H1 (cell line): ENCODE data around the gene ERO1A. TPM values are rescaled to one million over a fixed set of nuclear protein-coding genes. Genes with fewer than 3 reads are reported as not detected.
A peak's percentile ranks its signal among the peaks of the same experiment; 100 is the strongest.

Source experiments
- CTCF ChIA-PET: fragments of 300-600 bp; sonication (Branson Sonifier 250); formaldehyde crosslinking; loops from one replicate; lab custom pipeline; 2021; ENCODE audit not compliant: partially characterized antibody; lab: Charles Lee
- POLR2A ChIA-PET: fragments of 300-600 bp; sonication (Branson Sonifier 250); formaldehyde crosslinking; loops from one replicate; lab custom pipeline; 2021; ENCODE audit warnings: inconsistent platforms; ENCODE audit not compliant: partially characterized antibody; lab: Charles Lee
- DNase-seq, 2 experiments: peaks; one replicate each; pipeline versions ENCODE4 v3.0.0 to v3.0.0-alpha.2; 2010 to 2022; ENCODE audit warnings: low spot score in 2 of 2, low read depth in 1 of 2, mixed read lengths in 1 of 2
- FAIRE-seq: peaks from 2 replicates; lab custom pipeline; 2011; peaks lifted over from hg19 to GRCh38; lab: Jason Lieb, UNC
- H2AFZ ChIP-seq: 2 replicates; pipeline ENCODE4 v1.8.1; 2012; ENCODE audit warnings: low read length, inconsistent platforms
- H2AK5ac ChIP-seq: 2 replicates; pipeline ENCODE4 v1.6.1; 2013; ENCODE audit warnings: low read depth, low read length
- H2BK120ac ChIP-seq: replicated peaks from 2 replicates; pipeline ENCODE3; 2013; ENCODE audit warnings: low read depth, low read length, inconsistent platforms
- H2BK12ac ChIP-seq: 2 replicates; pipeline ENCODE4 v1.6.1; 2013; ENCODE audit warnings: low read depth, low read length
- H2BK15ac ChIP-seq: 2 replicates; pipeline ENCODE4 v1.6.1; 2013; ENCODE audit warnings: low read length
- H2BK20ac ChIP-seq: 2 replicates; pipeline ENCODE4 v1.6.1; 2013; ENCODE audit warnings: low read length
- H2BK5ac ChIP-seq: 2 replicates; pipeline ENCODE4 v1.6.1; 2013; ENCODE audit warnings: low read depth, low read length
- H3K14ac ChIP-seq: 2 replicates; pipeline ENCODE4 v1.6.1; 2013; ENCODE audit warnings: inconsistent platforms; ENCODE audit not compliant: insufficient read length
- H3K18ac ChIP-seq: 2 replicates; pipeline ENCODE4 v1.6.1; 2013; ENCODE audit warnings: low read length; ENCODE audit errors: extremely low read depth
- H3K23ac ChIP-seq: 2 replicates; pipeline ENCODE4 v1.6.1; 2013; ENCODE audit warnings: inconsistent platforms; ENCODE audit not compliant: insufficient read length
- H3K23me2 ChIP-seq: 2 replicates; pipeline ENCODE4 v1.6.1; 2013; ENCODE audit warnings: low read depth, low read length
- H3K27ac ChIP-seq: 2 replicates; pipeline ENCODE4 v1.6.1; 2011; ENCODE audit warnings: low read depth, low read length, inconsistent platforms
- H3K27me3 ChIP-seq, 4 experiments: replicated peaks in 1 of 4; 1 replicate in 1 of 4; 2 replicates in 3 of 4; pipeline versions ENCODE4 v1.6.1 to v1.8.1; 2011 to 2013; ENCODE audit warnings: low read length in 3 of 4, mild to moderate bottlenecking in 3 of 4, inconsistent platforms in 2 of 4, mixed read lengths in 2 of 4, moderate library complexity in 1 of 4; ENCODE audit not compliant: control insufficient read depth in 3 of 4, insufficient read depth in 3 of 4; ENCODE audit errors: extremely low read depth in 1 of 4
- H3K36me3 ChIP-seq, 4 experiments: 2 replicates each; pipeline versions ENCODE4 v1.6.1 to v1.8.1; 2011 to 2013; ENCODE audit warnings: mild to moderate bottlenecking in 4 of 4, low read length in 3 of 4, moderate library complexity in 2 of 4, control low read depth in 1 of 4, inconsistent platforms in 1 of 4; ENCODE audit not compliant: insufficient read depth in 4 of 4, control insufficient read depth in 2 of 4
- H3K4ac ChIP-seq: replicated peaks from 2 replicates; pipeline ENCODE3; 2013; ENCODE audit warnings: low read length, low read depth, mixed read lengths, inconsistent platforms; ENCODE audit not compliant: insufficient read length
- H3K4me1 ChIP-seq, 4 experiments: replicated peaks in 1 of 4; 1 replicate in 1 of 4; 2 replicates in 3 of 4; pipeline versions ENCODE4 v1.6.1 to v1.8.1; 2011 to 2013; ENCODE audit warnings: low read length in 3 of 4, inconsistent platforms in 2 of 4, mixed read lengths in 1 of 4; ENCODE audit not compliant: insufficient read depth in 4 of 4, control insufficient read depth in 3 of 4
- H3K4me2 ChIP-seq, 2 experiments: 2 replicates each; pipeline versions ENCODE4 v1.6.1 to v1.8.1; 2011 to 2013; ENCODE audit warnings: low read depth in 2 of 2, low read length in 2 of 2, control low read depth in 1 of 2, inconsistent platforms in 1 of 2, mild to moderate bottlenecking in 1 of 2; ENCODE audit not compliant: insufficient read depth in 1 of 2
- H3K4me3 ChIP-seq, 4 experiments: fragments of 200-600, 300-600 bp in 1 of 4; sonication (generic), shearing (Covaris generic), sonication (Bioruptor Twin) in 1 of 4; 2 replicates each; pipeline versions ENCODE4 v1.5.1 to v1.8.1; 2011 to 2016; ENCODE audit warnings: low read length in 4 of 4, low read depth in 3 of 4, control low read depth in 2 of 4, inconsistent platforms in 2 of 4, mild to moderate bottlenecking in 2 of 4, mixed read lengths in 1 of 4, moderate library complexity in 1 of 4; ENCODE audit not compliant: insufficient read depth in 2 of 4; ENCODE audit errors: extremely low read depth in 1 of 4
- H3K56ac ChIP-seq: replicated peaks from 2 replicates; pipeline ENCODE3; 2013; ENCODE audit warnings: low read depth, mild to moderate bottlenecking, mixed read lengths, low read length, inconsistent platforms; ENCODE audit not compliant: insufficient read length
- H3K79me1 ChIP-seq: 2 replicates; pipeline ENCODE4 v1.6.1; 2013; ENCODE audit warnings: low read depth, low read length, control low read depth
- H3K79me2 ChIP-seq, 2 experiments: 2 replicates each; pipeline versions ENCODE4 v1.6.1 to v1.8.1; 2012 to 2013; ENCODE audit warnings: low read length in 2 of 2, mild to moderate bottlenecking in 2 of 2, inconsistent platforms in 1 of 2; ENCODE audit not compliant: insufficient read depth in 2 of 2, control insufficient read depth in 1 of 2
- H3K9ac ChIP-seq, 4 experiments: replicated peaks in 1 of 4; 1 replicate in 1 of 4; 2 replicates in 3 of 4; pipeline versions ENCODE4 v1.6.1 to v1.8.1; 2011 to 2013; ENCODE audit warnings: low read depth in 3 of 4, low read length in 3 of 4, control low read depth in 2 of 4, mild to moderate bottlenecking in 2 of 4, moderate library complexity in 2 of 4, inconsistent platforms in 1 of 4; ENCODE audit errors: extremely low read depth in 1 of 4
- H3K9me3 ChIP-seq, 2 experiments: 2 replicates each; pipeline versions ENCODE4 v1.6.1 to v1.8.1; 2012 to 2013; ENCODE audit warnings: mild to moderate bottlenecking in 2 of 2, moderate library complexity in 2 of 2, control low read depth in 1 of 2, inconsistent platforms in 1 of 2, low read depth in 1 of 2, low read length in 1 of 2, mixed read lengths in 1 of 2; ENCODE audit not compliant: insufficient read depth in 2 of 2
- H4K20me1 ChIP-seq, 2 experiments: replicated peaks in 1 of 2; 2 replicates each; pipeline versions ENCODE3 to v1.8.1; 2011 to 2013; ENCODE audit warnings: inconsistent platforms in 2 of 2, low read length in 2 of 2, mild to moderate bottlenecking in 1 of 2; ENCODE audit not compliant: insufficient read depth in 2 of 2, control insufficient read depth in 1 of 2
- H4K5ac ChIP-seq: 2 replicates; pipeline ENCODE4 v1.6.1; 2013; ENCODE audit warnings: low read length, low read depth, mixed read lengths, inconsistent platforms; ENCODE audit not compliant: insufficient read length
- H4K8ac ChIP-seq: 2 replicates; pipeline ENCODE4 v1.8.0; 2013; ENCODE audit warnings: mild to moderate bottlenecking, moderate library complexity, low read length, inconsistent platforms; ENCODE audit not compliant: insufficient read depth; ENCODE audit errors: extremely low read depth
- H4K91ac ChIP-seq: replicated peaks from 2 replicates; pipeline ENCODE3; 2013; ENCODE audit warnings: low read length, mixed read lengths, inconsistent platforms; ENCODE audit not compliant: insufficient read length
- CEBPB ChIP-seq: IDR thresholded peaks from 2 replicates; pipeline ENCODE4 v1.6.1; 2012; ENCODE audit warnings: low read depth, low read length
- ZNF274 ChIP-seq: IDR thresholded peaks from 2 replicates; pipeline ENCODE4 v1.7.0; 2012; ENCODE audit warnings: low read length, borderline replicate concordance; ENCODE audit errors: extremely low read depth
- WGBS, 2 experiments: shearing (Covaris generic) in 1 of 2; methylation state at CpG; one replicate each; pipeline versions ENCODE4 v1.1.6 to v1.1.7; 2013 to 2015; ENCODE audit warnings: low lambda C conversion rate in 2 of 2, mixed read lengths in 2 of 2, inconsistent platforms in 1 of 2, low coverage in 1 of 2, missing lambda C conversion rate in 1 of 2; ENCODE audit not compliant: insufficient replicate concordance in 2 of 2, insufficient coverage in 1 of 2, insufficient read length in 1 of 2; ENCODE audit errors: extremely low coverage in 1 of 2, missing lambda C conversion rate in 1 of 2; 5-methylcytosine and 5-hydroxymethylcytosine counted together
- polyA plus RNA-seq, 7 experiments: library from polyadenylated mRNA; depleted of rRNA in 3 of 7; stranded (reverse) in 5 of 7; unstranded in 2 of 7; fragments of >200 nt in 5 of 7; fragments of 200-250 nt in 2 of 7; gene quantifications; 1 replicate in 5 of 7; 2 replicates in 1 of 7; 4 replicates in 1 of 7; pipeline versions ENCODE4 v1.2.1 to v1.2.3, GENCODE V29; 2011 to 2013; ENCODE audit warnings: missing spikeins in 2 of 7, mixed read lengths in 2 of 7
- total RNA-seq: library from RNA; stranded (reverse); fragmentation: NEBNext Ultra II Directional; extraction: Animal tissue kit (Norgen Biotek cat#: 25700); gene quantifications from 2 replicates; pipeline ENCODE4 v1.2.1, GENCODE V29; 2021

ERO1A gene
- total and polyA plus RNA-seq, 2 of the 8 experiments (the other 6 are each of a cell fraction or from before 2014, with no cell fraction given) = 15.7 to 42.0 TPM

GRCh38 chr14:52599974-52600373 lies 95.4 kb downstream of the ERO1A start:
- Histone ChIP-seq H3K4me3 (no peak overlapping the region), H3K27me3 (no peaks in the 10 kb centered on the region), H3K9me3 (no peaks in the 10 kb centered on the region; a peak in 1 of 4 replicates), H3K36me3 (no peaks in the 10 kb centered on the region), H4K91ac (no peak overlapping the region), H2BK12ac (no peak overlapping the region), H3K23ac (no peak overlapping the region), H2BK20ac (no peak overlapping the region), H2AK5ac (no peak overlapping the region), H2AFZ (no peak overlapping the region), H3K4me2 (no peak overlapping the region), H2BK120ac (no peak overlapping the region), H3K4me1 (peaks cover 0 to 5% (median 0%) of the 10 kb centered on the region in 4 experiments; a peak in 4 of 7 replicates)
- CTCF ChIA-PET = interaction anchor here (0.6 kb wide), 1 partner anchor 127 kb away, joined by 3 read pairs; no protein-coding TSS in a partner anchor
- 83% methylated on average over 3 of the region's 3 CpGs; no CpG with 5 or more reads in 1 of the 2 experiments for WGBS, 2 experiments
- TF ChIP-seq CEBPB (peak; percentile 78), ZNF274 (no peak)
- TF ChIP-seq, all 59 proteins: peak for 1
- Histone ChIP-seq H2BK15ac (no peak overlapping the region), H4K8ac (no peak overlapping the region), H3K56ac (no peak overlapping the region), H4K5ac (no peak overlapping the region), H3K23me2 (no peaks in the 10 kb centered on the region), H3K18ac (no peak overlapping the region), H3K27ac (no peak overlapping the region), H4K20me1 (no peaks in the 10 kb centered on the region), H3K9ac (no peak overlapping the region), H2BK5ac (no peak overlapping the region), H3K79me2 (no peaks in the 10 kb centered on the region), H3K14ac (no peak overlapping the region), H3K4ac (no peak overlapping the region), H3K79me1 (no peaks in the 10 kb centered on the region)
- FAIRE-seq = no peak
- POLR2A ChIA-PET = interaction anchor here (0.7 kb wide), 1 partner anchor 176 kb away, joined by 3 read pairs; no protein-coding TSS in a partner anchor
- no peak for DNase-seq
